ENCODE measurements around the gene CIBAR2.

CIBAR2 gene

DNA sequence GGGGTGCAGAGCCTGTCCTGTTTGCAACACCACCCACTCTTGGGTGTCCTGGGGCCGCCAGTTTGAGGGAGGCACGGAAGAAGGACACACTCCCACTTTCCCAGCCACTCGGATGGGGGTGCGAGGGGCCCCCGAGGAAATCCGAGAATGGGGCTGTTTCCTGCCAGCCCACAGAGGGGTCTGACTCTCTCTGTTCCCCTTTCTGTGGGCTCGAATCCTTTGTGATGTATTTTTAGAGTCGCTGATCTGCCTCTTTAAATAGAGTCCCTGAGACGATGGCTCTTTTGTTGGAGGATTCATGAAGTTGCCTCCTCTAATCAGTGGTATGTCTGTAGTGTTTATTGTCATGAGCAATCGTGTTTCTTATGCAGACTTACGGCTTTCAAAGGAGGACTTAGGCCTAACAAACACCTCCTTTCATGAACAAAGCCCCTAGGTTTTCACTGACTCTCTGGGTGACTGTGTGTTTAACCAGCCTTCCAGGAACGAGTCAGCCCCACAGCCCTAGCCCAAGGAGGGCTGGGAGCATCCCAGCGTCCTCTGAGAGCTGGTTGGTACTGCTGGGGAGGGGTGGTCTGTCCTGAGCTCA is 29.1 kb downstream of the CIBAR2 start:
- DNase-seq (ENCODE audit: low spot score): no peak

DNA sequence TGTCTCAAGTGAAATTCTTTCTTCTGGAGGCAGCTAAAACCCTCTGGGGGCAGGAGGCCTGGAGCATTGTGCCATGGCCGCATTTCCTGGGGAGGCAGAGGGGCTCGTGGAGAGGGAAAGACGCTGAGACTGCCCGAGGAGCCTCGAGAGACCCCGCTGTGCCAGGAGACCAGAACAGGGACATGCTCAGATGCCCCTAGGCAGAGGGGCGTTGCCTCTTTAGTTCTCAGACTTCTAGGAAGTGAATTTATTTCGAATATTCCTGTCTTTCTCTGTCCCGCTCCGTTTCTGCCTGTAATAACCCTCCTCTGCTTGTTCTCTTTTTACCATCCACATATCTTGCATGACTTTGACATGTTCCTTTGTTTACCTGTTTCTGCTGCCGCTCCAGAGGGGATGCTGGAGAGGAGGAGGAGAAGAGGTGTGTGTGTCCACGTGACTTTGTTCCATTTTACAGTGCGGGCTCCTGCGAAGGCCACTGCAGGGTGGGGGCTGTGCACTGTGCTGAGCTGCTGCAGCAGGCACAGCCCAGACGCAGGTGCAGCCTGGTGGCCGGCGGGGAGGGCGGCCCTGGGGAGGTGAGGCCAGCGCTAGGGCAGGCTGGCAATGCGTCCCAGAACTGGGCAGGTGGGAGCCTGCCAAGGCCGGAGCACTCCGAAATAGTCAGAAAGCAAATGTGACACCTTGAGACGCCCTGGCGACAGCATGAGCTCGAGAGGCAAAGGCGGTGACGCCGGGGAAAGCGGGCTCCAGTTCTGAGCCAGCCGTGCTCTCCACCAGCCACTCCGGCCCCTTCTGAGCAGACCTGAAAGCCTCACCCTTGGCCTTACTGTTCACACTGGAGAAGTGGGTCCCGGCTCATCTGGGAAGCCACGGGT is 29.9 kb downstream of the CIBAR2 start:
- no peak for DNase-seq (ENCODE audit: low spot score)

DNA sequence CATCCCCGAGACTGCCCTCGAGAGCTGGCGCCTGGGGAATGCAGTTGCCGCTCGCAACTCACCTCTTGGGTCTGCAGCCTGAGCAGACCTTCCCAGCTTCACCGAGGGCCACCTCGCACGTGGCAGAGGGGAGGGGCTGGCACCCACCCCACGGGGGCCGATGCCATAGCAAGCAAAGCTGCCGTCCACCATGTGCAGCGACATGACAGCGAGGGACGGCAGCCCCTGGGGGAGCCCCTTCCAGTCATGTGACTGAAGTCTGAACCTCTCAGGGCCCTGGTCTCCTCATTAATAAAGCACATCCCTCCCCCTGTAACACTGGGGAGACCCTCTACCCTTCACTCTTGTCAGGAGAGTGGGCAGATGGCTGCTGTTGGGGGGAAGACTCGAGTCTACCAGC is 30.5 kb downstream of the CIBAR2 start:
- no peak for DNase-seq (ENCODE audit: low spot score)

DNA sequence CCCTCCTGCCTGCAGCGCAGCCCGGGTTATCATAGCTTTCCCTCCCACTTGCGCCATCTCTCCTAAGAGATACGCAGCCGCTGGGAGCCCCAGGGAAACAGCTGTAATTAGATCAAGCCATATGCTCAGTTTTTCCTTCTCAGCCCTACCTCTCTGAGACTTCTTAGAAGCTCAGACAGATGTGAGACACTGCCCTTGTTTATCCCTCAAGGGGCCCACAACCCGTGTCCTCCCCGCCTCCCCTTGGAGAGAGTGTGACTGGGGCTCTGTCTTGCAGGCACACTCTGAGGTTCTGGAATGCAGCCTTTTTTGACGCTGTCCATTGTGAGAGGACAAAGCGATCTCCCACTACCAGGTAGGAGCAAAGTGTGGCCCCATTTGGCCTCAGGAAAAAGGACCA is 31.2 kb downstream of the CIBAR2 start:
- DNase-seq (ENCODE audit: low spot score): no peak

DNA sequence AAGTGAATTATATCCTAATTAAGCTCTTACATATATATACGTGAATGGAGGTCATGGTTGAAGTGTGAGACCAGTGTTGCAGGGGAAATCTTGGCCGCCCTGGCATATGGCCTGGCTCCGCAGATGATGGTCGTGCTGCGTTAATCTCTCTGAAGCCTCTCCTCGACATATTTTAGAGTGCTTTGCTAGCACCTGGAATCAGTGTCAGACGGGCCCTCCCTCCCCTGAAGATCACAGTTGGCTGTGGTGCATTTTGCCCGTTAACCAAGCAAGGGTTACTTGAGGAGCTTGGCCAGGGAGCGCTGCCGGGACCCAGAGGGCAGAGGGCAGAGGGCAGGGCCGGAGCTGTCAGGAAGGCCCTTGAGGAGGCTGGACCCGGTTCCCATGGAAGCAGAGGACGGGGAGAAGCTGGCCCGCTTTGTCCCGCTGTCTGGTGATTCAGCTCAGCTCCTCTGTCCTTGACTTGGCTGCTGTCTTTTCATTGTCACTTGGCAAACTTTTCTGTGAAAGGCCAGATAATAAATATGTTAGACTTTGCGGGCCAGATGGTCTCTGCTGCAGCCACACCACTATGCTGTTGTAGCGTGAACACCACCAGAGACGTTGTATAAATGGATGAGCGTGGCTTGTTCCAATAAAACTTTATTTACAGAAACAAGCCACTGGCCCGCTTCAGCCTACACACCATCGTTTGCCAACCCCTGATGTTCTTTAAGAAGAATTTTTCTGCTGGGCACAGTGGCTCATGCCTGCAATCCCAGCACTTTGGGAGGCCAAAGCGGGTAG is 32.3 kb downstream of the CIBAR2 start:
- no peak for DNase-seq (ENCODE audit: low spot score)

DNA sequence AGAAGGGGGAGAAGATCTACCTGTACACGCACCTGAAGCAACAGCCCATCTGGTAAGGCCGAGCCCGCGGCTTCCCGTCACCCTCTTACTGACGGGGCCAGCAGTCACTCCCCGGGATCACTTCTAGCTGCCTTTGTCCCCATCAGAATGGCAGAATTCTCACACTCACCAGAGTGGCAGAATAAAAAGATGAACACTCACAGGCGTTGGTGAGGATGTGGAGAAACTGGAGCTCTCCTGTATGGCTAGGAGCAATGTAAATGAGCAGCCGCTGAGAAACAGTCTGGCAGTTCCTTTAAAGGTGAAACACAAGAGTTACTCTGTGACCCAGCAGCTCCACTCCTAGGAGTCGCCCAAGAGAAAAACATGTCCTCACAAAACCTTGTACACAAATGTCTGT is 33.3 kb downstream of the CIBAR2 start:
- DNase-seq (ENCODE audit: low spot score): no peak

DNA sequence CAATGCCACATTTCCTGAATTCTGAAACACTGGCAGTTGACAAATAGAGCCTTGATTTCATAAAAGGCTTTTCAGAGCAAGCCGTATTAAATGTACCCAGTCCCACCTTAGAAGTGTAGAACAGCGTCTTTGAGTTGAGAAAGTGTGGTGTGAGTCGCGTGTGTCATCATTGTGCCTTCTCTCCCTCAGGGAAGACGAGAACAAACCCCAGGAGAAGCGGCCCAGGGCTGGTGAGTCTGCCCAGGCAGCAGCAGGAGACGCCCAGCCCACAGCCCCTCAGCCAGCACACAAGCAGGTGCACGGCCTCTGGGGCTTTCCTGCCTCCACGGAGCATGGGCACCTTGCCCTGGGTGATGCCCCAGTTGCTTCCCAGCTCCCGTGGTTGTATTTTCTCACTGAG is 34.0 kb downstream of the CIBAR2 start:
- DNase-seq (ENCODE audit: low spot score): no peak

DNA sequence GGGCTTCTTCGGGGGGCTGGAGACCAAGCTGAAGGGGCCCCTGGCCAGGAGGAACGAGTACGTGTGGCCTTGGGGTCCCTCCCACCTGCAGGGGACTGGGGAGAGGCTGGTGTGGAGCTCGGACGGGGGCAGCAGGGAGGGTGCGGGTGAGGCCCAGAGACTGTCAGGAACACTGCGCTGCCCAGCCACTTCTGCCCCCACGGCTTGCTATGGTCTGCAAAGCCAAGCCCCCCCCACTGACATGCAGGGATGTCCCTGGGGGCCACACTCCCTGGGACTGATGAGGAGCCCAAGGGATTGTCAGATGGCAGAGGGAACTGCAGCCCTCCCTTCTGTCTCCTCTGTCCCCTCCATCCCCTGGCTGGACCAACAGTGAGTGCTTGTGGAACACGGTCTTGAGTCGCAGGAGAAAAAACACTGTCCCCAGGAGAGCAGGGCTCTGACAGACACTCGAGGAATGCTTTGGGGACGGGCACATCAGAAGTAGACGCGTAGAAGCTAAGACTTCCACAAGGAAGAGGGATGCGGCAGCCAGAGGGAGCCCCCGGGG is 34.6 kb downstream of the CIBAR2 start:
- DNase-seq (ENCODE audit: low spot score): no peak

DNA sequence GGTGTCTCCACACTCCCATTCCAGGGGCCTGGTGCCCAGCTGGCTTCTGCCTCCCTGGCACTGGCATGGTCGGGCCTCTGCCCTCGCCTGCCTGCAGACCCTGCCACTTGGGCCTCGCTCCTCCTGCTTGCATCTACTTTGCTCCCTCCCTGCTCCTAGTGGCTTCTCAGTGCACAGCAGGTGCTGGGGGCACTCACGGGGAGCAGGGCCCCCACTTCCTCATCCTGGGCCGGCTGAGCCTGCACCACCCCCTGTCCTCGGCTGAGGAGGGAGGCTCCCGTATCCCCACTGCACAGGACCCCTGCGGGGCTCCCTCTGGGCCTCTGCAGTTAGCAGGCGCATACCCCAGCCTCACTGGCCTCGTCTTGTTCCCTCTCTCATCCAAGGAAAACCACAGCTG is 35.2 kb downstream of the CIBAR2 start:
- no peak for DNase-seq (ENCODE audit: low spot score)

DNA sequence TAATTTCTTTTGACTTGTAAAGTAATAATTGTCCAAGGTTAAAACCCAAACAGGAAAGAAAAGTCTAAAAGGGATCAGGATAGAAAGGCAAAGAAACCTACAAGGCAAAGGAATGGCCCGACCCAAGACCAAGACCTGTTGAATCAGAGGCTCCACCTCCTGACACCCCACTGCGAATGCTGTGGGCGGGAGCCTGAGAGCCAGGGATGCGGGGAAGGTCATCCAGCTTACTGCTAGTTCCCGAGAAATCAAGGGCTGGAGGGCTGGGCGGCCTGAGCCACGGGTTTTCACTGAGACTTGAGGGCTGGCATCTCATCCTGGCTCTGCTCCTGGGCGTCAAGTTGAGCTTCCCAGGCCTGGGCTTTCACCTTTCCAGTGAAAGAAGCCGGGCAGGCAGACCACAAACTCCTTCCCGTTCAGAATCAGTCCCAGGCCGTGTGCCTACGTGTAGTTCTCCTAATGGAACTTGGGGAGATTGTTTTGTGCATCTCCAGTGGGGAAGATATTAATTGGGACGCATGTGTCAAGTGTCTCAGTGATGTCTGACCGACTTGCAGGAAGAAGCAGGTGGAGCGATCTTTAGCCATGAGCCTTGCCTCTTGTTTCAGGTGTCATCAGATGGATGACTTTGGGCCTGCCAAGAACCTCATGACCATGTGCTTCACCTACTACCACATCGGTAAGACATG is 36.9 kb downstream of the CIBAR2 start:
- no peak for DNase-seq (ENCODE audit: low spot score)

DNA sequence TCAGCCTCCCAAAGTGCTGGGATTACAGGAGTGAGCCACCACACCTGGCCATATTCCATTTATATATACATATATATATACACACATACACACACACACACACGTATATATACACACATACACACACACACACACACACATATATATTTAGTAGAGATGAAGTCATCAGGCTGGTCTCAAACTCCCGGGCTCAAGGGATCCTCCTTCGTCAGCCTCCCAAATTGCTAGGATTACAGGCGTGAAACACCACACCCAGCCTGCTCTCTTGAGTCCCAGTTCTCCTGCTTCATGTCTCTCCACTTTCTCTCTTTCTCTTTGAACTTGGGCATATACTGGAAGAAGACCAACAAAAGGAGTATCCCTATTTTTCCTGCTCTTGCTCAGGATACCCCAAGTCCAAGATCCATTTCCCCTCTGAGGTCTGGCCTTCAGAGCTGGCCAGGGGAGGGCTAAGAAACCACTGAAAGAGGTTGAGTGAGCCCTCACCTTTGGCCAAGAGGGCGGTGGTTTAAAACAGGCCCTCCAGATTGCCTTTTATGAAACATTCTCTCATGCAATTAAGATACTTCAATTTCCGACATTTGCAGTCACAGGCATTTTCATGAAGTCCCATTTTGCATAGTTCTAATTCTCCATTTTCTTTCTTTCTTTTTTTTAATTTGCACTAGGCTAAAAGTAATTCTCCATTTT is 37.9 kb downstream of the CIBAR2 start:
- no peak for DNase-seq (ENCODE audit: low spot score)

DNA sequence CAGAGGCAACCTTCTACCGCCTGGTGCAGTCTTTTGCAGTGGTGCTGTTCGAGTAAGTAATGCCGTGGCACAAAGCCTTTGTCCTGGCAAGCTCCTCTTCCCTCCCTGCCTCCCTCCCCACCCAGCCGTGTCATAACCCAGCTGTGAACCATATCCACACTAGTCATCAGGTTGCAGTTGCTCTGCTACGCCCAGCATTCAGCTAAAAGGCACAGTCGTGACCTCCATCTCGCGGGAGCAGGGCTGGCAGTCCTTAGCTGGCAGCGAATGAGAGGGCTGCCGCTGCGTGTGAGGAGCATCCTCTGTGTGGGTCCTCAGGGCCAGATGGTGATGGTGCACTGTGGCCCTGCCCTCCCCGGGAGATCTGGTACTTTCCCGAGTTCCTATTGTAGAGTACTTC is 39.3 kb downstream of the CIBAR2 start:
- DNase-seq (ENCODE audit: low spot score): no peak

DNA sequence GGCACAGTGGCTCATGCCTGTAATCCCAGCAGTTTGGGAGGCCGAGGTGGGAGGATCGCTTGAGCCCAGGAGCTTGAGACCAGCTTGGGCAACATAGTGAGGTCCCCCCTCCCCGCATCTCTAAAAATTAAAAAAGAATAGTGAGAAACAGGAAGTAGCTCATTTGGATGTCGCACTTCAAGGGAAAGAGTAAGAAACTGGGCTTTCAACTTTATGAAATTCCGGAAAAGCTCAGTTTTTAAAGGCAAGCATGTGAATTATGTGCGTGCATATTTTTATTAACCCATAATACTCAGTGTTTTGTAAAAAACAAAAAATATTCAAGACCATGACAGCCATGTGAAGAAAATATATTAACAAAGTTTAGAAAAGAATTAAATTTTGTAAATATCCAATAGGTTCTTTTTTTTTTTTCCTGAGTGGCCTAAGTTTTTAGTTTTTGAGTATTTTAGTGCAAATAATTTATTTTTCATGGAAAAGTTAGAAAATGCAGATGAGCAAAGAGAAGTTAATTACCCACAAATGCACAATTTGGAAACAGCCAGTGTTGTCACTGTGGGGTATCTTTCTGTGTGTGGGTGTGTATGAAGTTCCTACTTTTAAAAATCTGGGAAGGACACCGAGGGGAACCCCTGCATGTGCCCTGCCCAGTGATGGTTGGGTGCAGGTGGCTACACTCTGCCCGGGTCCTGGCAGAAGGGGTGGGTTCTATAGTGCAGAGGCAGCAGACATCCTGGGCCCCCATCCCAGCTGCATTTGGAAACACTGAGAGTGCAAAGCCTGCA is 40.0 kb downstream of the CIBAR2 start:
- no peak for DNase-seq (ENCODE audit: low spot score)

DNA sequence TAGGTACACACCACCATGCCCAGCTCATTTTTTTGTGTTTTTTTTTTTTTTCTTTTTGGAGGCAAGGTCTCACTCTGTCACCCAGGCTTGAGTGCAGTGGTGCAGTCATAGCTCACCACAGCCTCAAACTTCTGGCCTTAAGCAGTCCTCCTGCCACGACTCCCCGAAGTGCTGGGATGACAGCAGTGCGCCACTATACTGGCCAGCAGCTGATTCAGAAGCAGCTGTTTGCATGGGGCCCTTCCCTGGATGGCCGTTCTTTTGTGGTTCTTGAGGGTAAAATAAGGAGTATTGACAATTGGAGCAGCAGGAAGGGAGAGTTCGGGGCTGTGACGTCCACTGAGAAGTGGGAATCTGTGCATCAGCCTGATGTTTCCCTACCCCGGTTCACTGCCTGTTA is 43.1 kb downstream of the CIBAR2 start:
- DNase-seq (ENCODE audit: low spot score): no peak

DNA sequence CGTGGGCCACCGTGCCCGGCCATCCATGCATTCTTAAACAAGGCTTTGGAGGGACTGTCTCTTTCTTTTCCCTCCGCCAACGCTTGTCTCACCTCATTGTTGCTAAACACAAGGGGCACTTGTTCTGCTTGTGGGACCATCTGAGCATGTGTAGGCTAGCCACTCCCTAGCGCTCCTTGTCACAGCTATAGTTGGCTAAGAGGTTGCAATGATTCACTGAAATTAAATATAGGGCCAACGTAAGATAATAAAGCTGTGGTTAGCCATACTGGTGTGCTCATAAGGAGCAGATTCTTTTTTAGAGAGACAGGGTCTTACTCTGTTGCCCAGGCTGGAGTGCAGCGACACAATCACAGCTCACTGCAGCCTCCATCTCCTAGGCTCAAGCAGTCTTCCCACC is 43.5 kb downstream of the CIBAR2 start:
- no peak for DNase-seq (ENCODE audit: low spot score)

DNA sequence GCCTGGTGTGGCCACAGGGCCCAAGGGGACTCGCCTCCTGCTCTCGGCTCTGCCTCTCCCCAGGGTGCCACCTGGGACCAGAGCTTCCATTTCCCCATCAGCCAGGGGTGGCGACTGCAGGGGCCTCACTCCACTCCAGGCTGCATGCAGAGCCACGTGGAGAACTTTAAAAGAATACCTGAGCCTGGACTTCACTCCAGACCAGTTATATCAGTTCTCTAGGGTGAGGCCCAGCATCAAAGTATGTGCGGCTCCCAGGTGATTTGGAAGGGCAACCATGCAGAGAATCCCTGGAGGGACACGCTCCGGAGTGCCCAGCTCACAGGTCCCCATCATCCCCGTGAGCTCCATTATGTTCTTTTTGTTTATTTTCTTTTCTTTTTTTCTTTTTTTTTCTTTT is 44.8 kb downstream of the CIBAR2 start:
- DNase-seq (ENCODE audit: low spot score): no peak

DNA sequence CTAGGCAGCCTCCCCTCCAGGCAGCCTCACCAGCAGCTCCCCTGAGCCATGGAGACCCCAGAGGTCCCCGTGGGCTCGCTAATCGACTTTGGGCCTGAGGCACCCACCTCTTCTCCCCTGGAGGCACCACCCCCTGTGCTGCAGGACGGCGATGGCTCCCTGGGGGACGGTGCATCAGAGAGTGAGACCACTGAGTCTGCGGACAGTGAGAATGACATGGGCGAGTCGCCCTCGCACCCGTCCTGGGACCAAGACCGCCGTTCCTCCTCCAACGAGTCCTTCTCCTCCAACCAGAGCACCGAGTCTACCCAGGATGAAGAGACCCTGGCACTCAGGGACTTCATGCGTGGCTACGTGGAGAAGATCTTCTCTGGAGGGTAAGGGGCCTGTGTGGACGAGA is 45.2 kb downstream of the CIBAR2 start:
- DNase-seq (ENCODE audit: low spot score): no peak

DNA sequence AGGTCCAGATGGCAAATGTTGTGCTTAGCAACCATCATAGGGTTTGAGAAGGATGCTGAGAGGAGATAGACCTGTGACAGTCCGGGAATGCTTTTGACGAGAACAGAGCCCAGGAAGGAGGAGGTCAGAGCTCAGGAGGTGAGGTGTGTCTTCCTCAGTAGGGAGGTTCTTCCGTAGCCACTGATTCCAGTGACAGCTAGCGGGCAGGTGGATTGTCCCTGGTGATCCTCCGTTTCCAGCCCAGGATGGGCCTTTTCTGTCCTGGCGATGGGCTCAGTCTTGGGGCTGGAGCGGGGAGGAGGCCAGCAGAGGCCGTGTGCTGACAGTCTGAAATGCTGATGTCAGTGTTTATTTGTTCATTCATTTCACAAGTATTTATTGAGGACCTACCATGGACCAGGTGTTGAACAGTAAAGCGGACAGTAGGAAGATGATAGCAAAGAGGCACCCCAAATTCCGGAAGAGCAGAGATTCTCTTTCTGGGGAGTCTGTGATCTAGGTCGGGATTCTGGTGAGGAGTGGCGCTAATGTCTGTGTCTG is 45.9 kb downstream of the CIBAR2 start:
- no peak for DNase-seq (ENCODE audit: low spot score)

DNA sequence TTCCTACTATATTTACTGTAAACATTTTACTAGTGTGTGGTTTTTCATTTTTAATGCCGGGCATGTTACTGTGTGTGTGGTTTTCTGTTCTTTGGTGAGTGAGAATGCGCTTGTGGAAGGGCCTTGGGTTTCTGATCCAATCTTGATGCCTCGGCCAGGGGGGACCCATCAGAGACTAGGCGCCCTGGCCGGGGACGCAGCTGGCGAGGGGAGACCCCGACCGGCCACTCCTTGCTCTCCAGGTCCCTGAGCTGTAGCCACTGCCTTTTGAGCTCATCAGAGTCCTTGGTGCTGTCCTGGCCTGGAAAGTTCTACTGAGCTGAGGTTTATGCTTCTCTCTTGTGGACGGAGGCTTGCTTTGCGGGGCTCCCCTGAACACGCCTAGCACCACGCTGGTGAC is 47.2 kb downstream of the CIBAR2 start:
- DNase-seq (ENCODE audit: low spot score): no peak

DNA sequence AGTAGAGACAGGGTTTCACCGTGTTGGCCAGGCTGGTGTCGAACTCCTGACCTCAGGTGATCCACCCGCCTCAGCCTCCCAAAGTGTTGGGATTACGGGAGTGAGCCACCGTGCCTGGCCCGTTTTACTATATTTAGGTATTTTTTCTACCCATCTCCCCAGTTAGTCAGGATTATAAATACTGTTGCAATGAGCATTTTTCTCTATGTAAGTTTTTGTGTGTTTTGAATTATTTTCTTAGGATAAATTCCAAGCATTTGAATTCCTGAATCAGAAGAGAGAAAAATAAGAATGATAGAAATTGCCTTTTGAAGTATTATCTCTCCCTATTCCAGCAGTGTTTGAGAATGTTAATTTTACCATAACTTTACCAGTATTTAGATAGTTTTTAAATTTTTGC is 48.1 kb downstream of the CIBAR2 start:
- no peak for DNase-seq (ENCODE audit: low spot score)

DNA sequence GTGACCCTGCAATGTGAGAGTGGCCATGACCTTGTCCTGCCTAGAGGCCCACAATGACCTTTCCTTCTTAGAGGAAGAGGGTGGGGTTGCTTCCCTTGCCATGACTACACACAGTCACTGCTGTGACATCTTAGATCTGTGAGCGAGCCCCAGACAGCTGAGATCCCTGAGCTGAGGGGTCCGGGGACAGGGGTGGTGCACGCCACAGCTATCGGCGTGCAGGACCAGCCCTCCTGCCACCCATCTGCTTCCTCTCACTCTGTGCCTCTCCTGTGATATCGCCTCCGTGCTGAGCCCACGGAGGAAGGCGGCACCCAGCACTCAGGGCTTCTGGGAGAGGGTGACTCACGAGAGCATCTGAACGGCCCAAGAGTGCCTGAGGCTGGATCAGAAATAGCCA is 49.4 kb downstream of the CIBAR2 start:
- DNase-seq (ENCODE audit: low spot score): no peak
